GM21717 (cell line): Measurements from ENCODE around the gene MYT1.

ENCODE experiments used
- ATAC-seq: cut with Tn5 transposase; IDR thresholded peaks from one replicate; pipeline ENCODE4 v1.9.1; 2021; ENCODE audit warnings: mild to moderate bottlenecking, moderate library complexity; ENCODE audit not compliant: unreplicated experiment

Gene MYT1

DNA sequence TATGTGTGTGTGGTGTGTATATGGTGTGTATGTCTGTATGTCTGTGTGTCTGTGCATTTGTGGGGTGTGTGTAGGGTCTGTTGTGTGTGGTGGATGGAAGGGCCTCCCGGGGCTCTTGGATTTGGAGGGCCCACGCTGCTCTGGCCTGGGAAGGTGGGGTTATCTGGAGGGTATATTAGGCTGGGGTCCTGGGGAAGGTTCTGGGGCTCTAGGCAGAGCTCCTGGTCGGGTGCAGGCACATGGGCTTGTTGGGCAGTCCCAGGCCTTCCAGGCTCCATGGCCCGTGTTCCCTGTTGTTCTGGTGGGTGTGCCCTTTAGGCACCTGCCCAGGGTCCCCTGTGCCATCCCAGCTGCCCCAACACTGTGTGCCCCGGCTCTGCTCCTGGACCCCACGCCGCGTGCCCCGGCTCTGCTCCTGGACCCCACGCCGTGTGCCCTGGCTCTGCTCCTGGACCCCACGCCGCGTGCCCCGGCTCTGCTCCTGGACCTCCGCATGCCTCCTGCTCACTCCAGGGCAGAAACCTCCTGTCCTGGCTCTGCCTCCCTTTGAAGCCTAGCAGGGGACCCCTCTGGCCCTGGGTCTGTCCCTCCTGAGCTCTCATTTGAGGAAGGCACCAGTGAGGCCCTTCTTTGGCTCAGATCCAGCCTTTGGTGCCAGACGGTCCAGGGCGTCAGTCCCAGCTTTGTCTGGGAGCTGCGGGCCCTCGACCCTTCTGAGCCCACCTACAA is 10.2 kb upstream of the MYT1 start:
- no peak for ATAC-seq

DNA sequence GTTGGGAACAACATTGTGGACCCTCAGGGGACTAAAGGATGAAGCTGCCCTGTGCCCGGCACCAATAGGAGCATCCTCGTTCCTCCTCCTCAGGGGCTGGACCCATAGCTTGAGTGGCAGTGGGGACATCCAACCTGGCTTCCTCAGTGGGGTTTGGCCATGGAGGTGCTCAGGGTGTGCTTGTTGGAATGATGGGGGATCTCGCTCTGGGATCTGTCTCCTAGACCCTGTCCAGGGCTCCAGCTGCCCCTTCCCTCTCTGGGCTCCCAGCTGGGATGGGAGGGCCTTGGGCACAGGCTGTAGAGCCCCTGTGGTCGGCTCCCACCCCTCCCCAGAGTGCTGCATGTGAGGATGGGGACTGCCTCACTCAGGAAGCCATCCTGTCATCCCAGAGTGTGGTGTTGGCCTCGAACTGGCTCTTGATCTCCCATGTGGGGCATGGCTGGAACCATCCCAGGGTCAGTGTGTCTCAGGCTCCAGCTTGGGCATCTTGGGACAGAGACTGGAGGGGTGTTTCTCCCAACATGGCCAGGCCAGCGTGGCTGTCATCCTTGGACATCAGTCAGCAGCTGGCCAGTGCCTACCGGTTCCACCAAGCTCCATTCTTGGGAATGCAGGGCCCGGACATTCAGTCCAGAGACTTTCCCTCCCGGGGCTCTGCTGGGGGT is 9.5 kb upstream of the MYT1 start:
- ATAC-seq: no peak

DNA sequence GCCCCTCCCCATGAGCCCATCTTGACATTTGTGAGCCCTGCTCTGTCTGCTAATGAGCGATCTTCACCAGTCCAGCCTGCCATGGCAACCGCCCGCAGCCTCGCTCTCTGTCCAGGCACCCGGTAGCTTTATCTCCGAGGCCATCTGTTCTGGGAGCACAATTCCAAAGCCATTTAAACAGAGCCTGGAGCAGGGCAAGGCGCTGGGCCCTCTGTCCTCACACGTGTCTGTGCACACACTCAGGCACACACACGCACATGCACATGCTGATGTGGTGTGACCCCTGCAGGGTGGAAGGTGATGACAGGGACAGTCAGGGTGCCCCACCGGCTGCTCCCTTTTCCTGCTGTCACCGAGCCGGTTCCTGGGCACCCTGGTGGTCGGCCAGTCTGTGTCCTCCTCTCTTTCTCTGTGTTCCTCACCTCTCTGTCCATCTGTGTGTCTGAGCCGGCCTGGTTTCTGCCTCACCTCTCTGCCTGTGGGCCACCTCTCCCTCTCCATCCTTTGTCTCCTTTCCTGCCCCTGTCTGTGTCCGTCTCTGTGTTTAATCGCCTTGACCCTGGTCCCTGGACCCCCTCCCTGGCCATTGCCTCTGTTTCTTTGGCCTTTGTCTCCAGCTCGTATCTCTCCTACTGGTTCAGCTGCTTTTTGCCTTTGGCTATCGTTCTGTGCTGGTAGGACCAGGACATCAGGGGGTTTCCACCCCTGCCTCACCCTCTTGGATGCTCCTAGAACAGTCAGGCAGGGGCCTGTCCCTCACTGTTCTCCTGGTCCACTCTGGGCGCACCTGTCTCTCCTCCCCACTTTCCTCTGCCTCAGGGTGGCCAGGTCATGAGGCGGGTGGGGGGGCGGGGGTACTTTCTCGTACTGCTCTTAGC is 8.8 kb upstream of the MYT1 start:
- ATAC-seq: no peak

DNA sequence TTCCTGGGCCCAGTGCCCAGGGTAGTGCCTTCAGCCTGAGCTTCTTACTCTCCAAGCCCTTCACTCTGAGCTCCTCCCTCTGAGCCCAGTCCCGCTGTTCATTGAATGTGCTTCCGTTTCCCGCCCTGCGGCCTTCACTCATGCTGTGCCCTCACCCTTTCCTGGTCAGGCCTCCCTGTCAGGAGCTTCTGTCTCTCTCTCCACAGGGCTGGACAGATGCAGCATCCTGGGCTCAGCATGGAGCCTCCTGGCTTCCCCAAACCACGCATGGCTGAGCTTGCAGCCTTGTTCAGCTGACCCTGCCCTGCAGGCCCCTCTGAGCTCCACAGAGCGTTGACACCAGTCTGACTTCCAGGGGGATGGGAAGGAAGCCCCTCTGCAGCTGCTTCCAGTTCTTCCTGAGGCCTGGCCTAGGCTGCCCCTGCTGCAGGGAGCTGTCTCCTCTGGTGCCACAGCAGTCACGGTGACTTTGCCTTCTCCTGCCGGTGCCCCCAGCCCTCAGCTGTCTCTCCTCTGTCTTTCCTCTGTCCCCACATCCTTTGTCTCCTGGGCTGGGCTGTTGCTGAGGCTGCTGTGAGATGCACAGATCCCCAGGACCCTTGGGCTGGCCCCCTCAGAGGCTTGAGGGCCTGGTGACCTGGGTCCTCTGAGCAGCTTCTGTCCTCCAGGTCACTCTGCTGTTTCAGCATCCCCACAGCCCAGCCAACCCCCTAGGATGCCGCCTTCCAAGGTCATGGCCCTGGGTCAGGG is 7.9 kb upstream of the MYT1 start:
- ATAC-seq: no peak

DNA sequence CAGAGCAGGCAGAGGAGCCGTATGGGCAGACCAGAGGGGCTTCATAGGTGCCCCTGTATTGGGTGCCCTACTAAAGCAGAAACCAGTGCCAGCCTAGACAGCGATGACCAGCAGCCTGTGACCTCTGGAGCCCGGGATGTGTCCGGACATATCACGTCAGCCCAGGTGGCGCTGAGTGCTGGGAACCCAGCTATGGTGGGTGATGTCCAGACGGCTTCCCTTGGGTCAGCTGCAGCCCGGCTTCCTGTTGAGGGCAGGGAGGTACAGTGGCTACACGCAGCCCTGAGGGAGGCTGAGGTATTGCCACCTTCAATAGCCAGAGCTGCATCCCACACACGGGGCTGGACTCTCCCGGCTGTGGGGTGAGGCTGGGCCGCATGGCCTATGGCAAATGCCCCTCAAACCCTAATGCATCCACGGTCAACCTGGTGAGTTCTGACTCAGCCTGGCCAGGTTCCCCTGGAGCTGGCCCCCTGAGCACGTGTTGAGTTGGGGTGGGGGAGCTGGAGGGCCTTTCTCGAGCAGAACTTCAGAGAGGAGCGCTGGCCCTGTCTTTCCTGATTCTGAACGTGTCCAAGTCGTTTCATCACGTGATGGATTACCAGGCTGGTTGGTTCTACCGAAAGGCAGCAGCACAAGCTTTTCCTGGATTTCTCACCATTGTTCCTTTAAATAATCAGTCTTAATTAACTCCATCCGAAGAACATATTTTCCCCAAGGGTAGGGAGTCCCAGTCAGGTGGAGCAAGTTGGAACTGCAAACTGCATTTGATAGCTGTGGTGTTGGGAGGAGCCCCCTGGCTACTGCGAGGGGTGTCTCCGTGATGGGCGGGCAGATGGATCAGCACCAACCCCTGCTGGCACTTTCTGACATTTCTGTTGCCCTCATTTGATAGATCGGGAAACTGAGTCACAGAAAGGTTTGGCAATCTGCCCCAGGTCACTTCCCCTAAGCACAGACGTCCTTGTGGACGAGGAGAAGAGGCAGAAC is 7.1 kb upstream of the MYT1 start:
- no peak for ATAC-seq

DNA sequence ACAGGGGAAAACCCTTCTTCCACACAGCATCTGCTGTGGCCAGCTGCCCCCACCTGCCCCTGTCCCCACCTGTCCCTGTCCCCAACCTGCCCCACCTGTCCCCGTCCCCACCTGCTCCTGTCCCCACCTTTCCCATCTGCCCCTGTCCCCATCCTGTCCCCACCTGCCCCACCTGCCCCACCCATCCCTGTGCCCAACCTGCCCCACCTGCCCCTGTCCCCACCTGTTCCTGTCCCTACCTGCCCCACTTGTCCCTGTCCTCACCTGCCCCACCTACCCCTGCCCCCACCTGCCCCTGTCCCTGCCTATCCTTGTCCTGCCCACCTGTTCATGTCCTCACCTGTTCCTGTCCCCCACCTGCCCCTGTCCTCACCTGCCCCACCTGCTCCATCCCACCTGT is 6.4 kb upstream of the MYT1 start:
- no peak for ATAC-seq

DNA sequence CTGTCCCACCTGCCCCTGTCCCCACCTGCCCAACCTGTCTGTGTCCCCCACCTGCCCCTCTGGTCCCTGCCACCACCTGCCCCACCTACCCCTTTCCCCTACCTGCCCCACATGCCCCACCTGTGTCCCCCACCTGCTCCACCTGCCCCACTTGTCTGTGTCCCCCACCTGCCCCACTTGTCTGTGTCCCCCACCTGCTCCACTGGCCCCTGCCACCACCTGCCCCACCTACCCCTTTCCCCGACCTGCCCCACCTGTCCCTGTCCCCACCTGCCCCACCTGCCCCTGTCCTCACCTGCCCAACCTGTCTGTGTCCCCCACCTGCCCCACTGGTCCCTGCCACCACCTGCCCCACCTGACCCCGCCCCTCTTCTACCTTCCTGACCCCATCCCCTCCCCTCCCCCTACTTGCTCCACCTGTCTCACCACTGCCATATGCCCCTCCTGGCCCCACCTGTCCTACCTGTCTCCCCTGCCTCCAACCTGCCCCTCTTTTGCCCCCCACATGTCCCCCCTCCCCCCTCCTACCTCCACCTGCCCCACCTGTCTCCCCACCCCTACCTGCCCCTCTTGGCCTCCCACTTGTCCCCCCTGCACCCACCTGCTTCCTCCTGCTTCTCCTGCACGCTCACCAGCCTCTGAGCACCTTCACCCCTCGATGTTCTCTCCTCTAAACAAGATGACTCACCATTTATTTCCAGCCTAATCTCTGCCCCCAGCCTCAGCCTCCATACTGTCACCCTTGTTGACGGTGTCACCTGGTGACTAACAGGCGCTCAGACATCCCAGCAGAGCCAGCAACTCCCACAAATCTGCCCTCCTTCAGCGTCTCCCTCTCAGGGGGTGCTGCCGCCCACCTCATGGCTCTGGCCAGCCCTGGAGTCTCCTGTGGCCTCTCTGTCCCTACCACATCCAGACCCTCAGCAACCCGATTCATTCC is 5.6 kb upstream of the MYT1 start:
- no peak for ATAC-seq

DNA sequence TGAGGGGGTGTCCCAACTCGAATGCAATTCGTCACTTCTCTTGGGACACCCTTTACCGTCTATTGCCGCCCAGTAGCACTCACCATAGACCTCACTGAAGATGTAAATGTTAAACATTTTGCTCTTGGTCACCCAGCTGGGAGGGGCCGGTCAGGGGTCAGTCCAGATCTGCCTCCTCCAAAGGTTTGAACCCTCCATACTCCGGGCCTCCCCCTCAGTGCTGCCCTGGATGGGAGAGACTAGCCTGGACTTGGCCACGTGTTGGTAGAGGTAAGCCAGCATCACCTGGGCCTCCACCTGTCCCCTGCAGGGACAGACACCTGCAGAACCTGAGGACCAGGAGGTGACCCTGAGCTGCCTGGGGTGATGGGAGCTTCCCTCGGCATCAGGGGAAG is 5.0 kb upstream of the MYT1 start:
- ATAC-seq: no peak

DNA sequence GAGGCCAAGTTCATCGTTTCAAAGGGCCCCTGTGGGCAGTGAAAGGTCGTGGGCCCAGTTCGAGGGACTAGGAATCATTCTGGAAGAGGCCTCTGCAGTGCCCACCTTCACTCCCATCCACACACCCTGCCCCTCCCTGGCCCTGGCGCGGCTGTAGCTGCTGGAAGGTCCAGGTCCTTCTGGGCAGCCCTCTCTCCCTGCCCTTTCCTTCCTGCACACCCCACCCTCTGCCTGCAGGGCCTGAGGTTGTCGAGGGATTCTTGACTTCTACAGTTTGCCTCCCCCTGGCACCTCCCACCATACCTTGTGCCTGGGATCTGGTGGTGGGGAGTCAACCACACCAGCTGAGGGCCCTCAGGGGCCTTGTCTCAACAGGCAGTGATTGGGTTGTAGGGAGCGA is 4.5 kb upstream of the MYT1 start:
- ATAC-seq: no peak

DNA sequence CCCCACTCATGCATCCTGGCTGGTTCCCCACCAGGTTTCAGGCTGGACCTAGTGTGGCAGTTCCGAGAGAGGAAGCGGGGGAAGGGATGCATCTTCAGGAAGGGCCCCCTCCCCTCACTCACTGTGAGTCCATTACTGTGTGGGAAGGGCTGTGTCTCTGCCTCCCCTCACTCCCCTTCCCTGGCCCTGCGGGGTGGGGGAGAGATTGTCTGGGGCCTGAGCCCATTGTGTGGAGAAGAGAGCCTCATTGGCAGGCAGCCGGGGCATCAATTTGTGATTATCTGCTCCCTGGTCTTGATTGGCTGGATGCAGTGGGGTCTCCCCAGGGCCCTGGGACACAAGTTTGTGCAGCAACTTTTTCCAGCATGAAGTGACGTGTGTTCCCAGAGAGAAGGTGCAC is 4.1 kb upstream of the MYT1 start:
- ATAC-seq: no peak

DNA sequence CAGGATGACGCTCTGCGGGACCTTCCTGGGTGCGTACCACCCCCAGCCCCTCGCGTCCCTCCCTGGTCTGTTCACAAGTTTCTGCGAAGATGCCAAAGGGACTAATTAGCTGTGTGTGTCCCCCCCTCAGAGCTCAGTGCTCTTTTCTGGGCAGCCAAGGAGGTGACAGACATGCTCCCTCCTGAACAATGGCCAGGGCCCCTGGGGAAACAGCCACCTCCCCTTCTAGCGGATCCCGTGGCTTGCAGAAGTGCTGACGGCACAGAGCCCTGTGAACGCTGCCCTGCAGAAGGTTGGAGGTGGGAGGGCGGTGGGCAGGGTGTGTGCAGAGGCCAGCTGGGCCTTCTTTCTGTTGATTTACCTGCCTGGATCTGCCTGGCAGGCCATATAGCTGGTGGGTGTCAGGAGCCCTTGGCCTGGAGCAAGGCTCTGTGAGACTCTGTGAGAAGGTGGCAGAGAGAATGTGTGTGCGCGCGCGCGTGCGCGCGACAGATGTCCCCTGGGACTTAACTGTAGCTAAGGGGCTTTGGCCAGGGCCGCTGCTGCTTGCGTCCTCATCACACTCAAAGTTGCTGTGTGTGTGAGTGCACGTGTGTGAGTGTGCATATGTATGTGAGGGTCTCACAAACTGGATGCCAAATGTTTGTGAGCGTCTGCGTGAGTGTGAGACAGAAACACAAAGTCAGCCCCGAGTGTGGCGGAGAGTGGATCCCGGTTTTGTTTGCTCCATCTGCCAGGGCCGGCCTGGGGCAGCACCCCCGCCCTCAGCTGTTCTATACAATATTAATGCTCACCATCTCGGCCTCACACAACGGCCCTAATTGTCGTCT is 3.5 kb upstream of the MYT1 start:
- no peak for ATAC-seq

DNA sequence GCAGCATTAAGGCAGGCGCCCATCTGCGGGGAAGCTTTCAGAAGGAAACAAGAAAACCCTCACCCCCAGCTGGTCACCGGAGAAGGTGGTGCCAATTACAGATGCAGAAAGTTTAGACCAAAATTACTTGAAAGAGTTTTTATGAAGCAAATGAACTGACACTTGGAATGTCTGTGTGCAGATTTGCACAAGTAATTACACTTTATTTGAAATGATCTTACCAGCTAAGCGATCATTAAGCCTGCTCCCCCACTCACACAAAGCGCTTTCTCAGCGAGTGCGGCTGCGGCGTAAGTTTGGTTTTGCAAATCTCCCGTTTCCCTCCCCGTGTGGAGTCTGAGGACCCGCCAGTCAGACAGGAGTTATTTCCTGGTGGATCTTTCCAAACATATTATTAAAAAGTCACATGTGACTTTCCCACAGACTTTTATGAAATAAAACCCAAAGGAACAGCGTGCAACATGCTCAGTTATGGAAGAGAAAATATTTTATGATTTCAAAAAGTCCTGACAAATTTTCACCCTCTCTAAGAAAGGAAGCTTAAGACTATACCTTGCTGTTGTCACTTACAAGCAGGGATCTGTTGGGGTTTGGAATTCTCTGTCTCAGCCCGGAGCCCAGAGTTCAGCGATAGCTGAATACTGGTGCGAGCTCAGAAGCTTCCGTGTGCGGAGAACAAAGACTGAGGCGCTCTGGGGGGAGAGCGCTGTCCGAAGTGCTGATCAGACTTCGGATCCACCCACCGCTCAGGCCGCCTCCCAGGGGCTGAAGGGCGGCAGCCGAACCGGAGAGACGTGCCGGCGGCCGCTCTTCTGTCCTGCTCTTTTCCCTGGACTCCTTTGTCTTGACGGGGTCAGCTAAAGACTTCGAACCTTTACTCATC is 2.7 kb upstream of the MYT1 start:
- ATAC-seq: no peak

DNA sequence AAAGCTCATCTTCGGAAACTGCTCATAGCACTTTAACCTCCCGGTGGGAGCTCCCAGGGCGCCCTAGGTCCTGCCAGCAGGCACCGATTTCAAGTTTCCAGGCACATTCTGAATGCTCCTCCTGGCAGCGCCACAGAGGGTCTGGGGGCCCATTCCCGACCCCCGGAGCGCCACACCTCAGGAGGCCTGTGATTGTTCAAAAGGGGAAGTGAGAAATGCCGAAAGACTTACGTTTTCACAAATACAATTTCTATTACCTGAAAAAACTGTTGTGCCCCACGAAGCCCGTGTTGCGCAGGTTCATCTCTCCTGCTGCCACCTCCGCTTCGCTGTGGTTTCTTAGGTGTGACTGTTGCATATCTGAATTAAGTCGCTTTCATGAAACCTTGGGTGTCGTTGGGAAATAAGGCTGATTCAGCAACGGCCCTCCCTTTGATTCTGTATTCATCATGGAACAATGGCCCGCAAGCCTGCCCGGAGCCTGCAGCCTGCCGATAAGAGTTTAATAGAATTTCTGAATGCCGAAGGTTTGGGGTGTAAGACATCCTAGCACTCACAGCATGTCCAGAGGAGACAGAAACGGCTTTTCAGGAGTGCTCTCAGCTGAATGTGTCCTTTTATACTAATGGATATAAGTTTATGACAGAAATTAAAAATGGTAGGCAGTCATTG is 1.9 kb upstream of the MYT1 start:
- ATAC-seq: no peak

DNA sequence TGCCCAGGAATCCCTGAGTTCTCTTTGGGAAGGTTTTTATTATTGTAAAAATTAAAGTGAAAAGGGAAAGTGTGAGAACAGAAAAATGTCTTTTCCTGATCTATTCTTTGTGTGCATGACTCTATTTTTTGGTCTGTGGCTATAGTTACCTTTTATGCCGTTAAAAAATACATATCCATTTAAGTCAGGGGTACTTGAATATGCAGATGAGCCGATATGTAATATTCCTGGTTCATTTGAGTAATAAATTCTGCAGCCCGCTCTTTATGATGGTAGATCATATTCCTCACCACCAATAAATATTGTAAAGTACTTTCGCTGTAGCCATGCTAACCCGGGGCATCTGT is 503 bp upstream of the MYT1 start:
- no peak for ATAC-seq

DNA sequence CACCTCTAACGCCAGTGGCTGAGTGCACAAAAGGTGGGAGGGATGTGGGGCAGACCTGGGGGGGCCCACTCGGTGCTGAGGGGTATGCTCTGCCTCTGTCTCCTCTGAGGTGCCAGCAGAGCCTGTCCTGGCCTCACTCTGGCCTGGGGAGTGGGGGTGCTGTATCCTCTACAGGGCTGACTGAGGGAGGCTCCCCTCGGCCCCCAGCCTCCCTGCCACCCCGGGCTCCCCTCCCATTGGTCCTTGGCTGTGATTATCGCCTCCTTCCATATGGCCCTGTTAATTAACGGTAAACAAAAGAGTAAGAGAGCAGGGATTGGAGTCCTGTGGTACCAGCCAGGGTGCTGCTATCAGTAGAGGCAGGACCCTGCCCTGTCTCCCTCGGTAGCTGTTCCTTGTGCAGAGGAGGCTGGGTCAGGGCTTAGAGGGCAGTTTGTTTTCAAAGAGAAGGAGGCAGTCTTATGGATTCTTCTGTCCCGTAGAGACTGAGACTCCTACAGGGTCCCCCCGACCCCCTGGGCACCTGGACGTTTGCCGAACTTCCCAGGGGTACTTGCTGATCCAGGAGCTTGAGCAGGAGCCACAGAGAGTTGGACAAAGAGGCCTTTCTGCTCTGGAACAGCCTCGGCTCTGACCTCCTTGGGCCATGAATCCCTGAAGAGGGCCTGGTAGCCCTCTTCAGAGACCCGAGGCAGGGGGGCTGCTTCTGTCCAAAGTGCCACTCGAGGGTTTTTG is 1.8 kb downstream of the MYT1 start:
- no peak for ATAC-seq
